Ishikawa (cell line): Measurements from ENCODE around the gene ZCCHC3.
A peak's percentile ranks its signal among the peaks of the same experiment; 100 is the strongest.

Experiments used
- CEBPB ChIP-seq: IDR thresholded peaks from 2 replicates; pipeline ENCODE4 v1.6.1; 2012
- CREB1 ChIP-seq: IDR thresholded peaks from 2 replicates; pipeline ENCODE4 v1.6.1; 2012; ENCODE audit warnings: low read depth
- EGR1 ChIP-seq: IDR thresholded peaks from 2 replicates; pipeline ENCODE4 v1.6.1; 2012
- EP300 ChIP-seq: IDR thresholded peaks from 2 replicates; pipeline ENCODE4 v1.6.1; 2012; ENCODE audit warnings: borderline replicate concordance
- FOXM1 ChIP-seq: IDR thresholded peaks from 2 replicates; pipeline ENCODE4 v1.6.1; 2012; ENCODE audit warnings: low read depth, borderline replicate concordance
- NFIC ChIP-seq: IDR thresholded peaks from 2 replicates; pipeline ENCODE4 v1.6.1; 2012
- RAD21 ChIP-seq: IDR thresholded peaks from 2 replicates; pipeline ENCODE4 v1.6.1; 2012; ENCODE audit warnings: low read depth
- TAF1 ChIP-seq: IDR thresholded peaks from 2 replicates; pipeline ENCODE4 v1.6.1; 2012; ENCODE audit warnings: low read depth, mild to moderate bottlenecking
- TCF12 ChIP-seq: IDR thresholded peaks from 2 replicates; pipeline ENCODE4 v1.6.1; 2012; ENCODE audit warnings: low read depth
- TEAD4 ChIP-seq: IDR thresholded peaks from 2 replicates; pipeline ENCODE4 v1.6.1; 2012
- YY1 ChIP-seq: IDR thresholded peaks from 2 replicates; pipeline ENCODE4 v1.6.1; 2012; ENCODE audit warnings: low read depth
- ZBTB7A ChIP-seq: IDR thresholded peaks from 2 replicates; pipeline ENCODE4 v1.6.1; 2012; ENCODE audit warnings: low read depth
- TF ChIP-seq, protein P1 (sequence below): IDR thresholded peaks from 2 replicates; pipeline ENCODE4 v1.6.1; 2012; ENCODE audit warnings: low read depth, mild to moderate bottlenecking
- TF ChIP-seq, protein P2 (sequence below): IDR thresholded peaks from 2 replicates; pipeline ENCODE4 v1.6.1; 2012
- TF ChIP-seq, protein P3 (sequence below): IDR thresholded peaks from 2 replicates; pipeline ENCODE4 v1.6.1; 2012

The ZCCHC3 gene

DNA sequence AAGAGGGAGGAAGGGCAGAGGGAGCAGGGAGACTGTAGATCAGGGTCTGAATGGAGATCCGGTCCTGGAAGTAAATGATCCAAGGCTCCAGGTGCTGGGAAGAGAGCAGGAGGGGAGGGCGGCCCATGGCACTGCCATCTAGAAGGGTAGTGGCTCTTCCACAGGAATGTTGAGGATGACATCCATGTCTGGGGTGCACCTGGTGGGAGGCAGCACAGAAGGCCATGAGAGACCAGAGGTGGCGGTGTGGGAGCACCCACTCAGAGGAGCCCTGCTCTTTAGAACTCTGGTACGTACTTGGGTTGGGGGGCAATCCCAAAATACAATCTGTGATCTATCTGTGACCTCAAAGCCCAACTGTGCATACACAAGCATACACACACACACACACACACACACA is 26.3 kb upstream of the ZCCHC3 start:
- TF ChIP-seq YY1: no peak
- no peak for TF ChIP-seq EP300
- no peak for TF ChIP-seq CREB1
- no peak for TF ChIP-seq FOXM1

DNA sequence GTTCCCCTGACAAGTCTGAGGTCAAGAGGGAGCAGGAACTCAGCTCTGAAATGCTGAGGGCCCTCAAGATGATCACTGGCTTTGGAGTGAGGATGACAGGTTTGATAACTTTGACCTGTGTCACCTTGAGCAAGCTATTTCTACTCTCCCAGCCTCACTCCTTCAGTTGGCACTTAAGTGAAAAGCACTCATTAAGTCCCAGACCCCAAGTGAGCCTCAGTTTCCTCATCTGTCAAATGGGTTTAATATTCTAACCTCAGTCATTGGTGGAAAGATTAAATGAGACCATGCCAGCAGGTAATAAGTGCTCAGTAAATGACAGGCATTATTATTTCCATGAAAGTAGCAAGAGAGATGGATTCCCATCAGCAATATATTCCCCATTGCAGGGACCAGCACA is 25.8 kb upstream of the ZCCHC3 start:
- no peak for TF ChIP-seq EGR1
- TF ChIP-seq TCF12: no peak
- TF ChIP-seq EP300: no peak
- TF ChIP-seq YY1: no peak
- no peak for TF ChIP-seq FOXM1
- TF ChIP-seq NFIC: no peak
- no peak for TF ChIP-seq CREB1
- TF ChIP-seq, protein P1, sequence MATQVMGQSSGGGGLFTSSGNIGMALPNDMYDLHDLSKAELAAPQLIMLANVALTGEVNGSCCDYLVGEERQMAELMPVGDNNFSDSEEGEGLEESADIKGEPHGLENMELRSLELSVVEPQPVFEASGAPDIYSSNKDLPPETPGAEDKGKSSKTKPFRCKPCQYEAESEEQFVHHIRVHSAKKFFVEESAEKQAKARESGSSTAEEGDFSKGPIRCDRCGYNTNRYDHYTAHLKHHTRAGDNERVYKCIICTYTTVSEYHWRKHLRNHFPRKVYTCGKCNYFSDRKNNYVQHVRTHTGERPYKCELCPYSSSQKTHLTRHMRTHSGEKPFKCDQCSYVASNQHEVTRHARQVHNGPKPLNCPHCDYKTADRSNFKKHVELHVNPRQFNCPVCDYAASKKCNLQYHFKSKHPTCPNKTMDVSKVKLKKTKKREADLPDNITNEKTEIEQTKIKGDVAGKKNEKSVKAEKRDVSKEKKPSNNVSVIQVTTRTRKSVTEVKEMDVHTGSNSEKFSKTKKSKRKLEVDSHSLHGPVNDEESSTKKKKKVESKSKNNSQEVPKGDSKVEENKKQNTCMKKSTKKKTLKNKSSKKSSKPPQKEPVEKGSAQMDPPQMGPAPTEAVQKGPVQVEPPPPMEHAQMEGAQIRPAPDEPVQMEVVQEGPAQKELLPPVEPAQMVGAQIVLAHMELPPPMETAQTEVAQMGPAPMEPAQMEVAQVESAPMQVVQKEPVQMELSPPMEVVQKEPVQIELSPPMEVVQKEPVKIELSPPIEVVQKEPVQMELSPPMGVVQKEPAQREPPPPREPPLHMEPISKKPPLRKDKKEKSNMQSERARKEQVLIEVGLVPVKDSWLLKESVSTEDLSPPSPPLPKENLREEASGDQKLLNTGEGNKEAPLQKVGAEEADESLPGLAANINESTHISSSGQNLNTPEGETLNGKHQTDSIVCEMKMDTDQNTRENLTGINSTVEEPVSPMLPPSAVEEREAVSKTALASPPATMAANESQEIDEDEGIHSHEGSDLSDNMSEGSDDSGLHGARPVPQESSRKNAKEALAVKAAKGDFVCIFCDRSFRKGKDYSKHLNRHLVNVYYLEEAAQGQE: no peak
- TF ChIP-seq, protein P2, sequence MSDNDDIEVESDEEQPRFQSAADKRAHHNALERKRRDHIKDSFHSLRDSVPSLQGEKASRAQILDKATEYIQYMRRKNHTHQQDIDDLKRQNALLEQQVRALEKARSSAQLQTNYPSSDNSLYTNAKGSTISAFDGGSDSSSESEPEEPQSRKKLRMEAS: no peak
- TF ChIP-seq TEAD4: no peak
- TF ChIP-seq ZBTB7A: no peak
- no peak for TF ChIP-seq CEBPB
- TF ChIP-seq RAD21: no peak
- TF ChIP-seq, protein P3, sequence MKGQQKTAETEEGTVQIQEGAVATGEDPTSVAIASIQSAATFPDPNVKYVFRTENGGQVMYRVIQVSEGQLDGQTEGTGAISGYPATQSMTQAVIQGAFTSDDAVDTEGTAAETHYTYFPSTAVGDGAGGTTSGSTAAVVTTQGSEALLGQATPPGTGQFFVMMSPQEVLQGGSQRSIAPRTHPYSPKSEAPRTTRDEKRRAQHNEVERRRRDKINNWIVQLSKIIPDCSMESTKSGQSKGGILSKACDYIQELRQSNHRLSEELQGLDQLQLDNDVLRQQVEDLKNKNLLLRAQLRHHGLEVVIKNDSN: no peak
- no peak for TF ChIP-seq TAF1

DNA sequence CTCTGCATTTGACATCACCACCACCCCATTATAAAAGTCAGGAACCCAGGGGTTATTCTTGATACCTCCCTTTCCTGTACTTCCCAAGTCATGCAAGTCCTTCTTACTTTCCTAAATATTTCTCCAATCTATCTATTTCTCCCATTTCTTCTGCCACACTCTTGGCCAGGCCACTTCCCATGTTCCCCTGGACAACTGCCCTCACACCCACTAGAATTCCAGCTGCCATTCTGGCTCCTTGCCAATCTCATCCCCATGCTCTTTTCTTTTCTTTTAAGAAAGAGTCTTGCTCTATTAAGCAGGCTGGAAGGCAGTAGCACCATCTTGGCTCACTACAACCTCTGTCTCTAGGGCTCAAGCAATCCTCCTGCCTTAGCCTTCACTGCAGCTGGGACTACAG is 24.7 kb upstream of the ZCCHC3 start:
- TF ChIP-seq YY1: no peak
- TF ChIP-seq NFIC: peak; percentile 56
- TF ChIP-seq, protein P3: no peak
- TF ChIP-seq TAF1: no peak
- TF ChIP-seq TEAD4: no peak
- TF ChIP-seq, protein P2: no peak

DNA sequence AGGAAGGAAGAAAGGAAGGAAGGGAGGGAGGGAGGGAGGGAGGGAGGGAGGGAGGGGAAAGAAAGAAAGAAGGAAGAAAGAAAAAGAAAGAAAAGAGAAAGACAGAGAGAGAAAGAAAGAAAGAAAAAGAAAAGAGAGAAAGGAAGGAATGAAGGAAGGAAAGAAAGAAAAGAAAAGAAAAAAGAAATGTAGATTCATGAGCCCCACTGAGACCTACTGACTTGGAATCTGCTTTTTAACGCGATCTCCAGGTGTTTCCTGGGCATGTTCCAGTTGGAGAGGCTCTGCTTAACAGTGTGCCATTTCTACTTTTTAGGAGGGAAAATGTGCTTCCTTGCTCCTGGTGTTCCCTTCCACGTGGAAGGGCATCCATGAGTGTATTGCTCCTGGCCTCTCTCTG is 23.5 kb upstream of the ZCCHC3 start:
- TF ChIP-seq TAF1: no peak

DNA sequence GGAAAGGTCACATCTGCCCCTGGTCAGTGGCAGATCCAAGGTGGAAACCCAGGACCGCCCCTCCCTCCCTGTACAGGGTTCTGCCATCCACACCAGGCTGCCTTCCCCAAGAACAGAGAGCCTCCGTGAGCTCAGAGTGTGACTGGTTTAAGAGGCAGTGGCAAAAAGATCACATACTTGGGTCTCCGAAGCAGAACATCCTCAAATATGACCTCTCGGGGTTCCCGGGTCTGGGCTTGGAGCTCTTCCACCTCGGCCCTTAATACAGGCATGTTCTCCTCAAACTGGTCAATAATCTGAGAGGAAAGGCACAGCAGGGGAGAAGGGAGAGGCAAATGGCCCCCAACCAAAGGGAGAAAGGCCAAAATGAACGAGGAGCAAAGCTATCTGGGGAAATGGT is 21.6 kb upstream of the ZCCHC3 start:
- TF ChIP-seq CREB1: no peak
- TF ChIP-seq CEBPB: no peak
- no peak for TF ChIP-seq TEAD4
- TF ChIP-seq, protein P3: no peak
- no peak for TF ChIP-seq NFIC
- no peak for TF ChIP-seq TAF1
- no peak for TF ChIP-seq TCF12
- TF ChIP-seq EGR1: no peak
- TF ChIP-seq, protein P1: no peak
- no peak for TF ChIP-seq FOXM1
- TF ChIP-seq YY1: no peak
- TF ChIP-seq EP300: no peak
- no peak for TF ChIP-seq ZBTB7A
- TF ChIP-seq, protein P2: no peak
- TF ChIP-seq RAD21: no peak
